Measurements from ENCODE around the gene ZNF346. TPM values are rescaled to one million over a fixed set of nuclear protein-coding genes. Genes with fewer than 3 reads are reported as not detected.

Gene ZNF346
- total and polyA plus RNA-seq, 2 of the 13 experiments (the other 11 are each of a cell fraction or from before 2014, with no cell fraction given): 8.6 to 19.4 TPM

DNA sequence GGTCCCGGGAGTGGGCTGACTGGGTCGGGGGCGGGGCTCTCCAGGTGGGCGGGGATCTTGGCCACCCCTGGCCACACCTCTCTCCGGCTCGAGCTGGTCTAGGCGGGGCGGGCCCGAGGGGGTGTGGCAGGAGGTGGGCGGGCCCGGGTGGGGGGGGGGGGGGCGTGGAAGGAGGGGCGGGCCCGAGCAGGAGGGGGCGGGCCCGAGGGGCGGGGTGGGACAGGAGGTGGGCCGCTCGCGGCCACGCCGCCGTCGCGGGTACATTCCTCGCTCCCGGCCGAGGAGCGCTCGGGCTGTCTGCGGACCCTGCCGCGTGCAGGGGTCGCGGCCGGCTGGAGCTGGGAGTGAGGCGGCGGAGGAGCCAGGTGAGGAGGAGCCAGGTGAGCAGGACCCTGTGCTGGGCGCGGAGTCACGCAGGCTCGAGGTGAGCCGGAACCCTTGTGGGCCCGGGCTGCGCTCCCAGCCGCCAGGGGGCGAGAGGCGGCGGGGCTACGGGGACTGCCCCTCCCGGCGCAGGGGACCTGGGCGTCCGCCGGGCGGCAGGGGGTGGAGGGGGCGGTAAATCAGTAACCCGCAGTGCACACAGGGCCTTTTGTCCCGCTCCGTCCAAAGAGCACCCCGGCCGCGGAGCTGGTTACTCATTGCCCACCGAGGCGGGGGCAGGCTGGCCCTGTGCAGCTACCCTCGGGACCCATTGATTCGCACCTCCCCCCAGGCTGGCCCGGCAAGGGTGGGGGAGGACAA is 64.3 kb downstream of the ZNF346 start, which contains the start of gene FGFR4 (continued):
- TF ChIP-seq, protein P1, sequence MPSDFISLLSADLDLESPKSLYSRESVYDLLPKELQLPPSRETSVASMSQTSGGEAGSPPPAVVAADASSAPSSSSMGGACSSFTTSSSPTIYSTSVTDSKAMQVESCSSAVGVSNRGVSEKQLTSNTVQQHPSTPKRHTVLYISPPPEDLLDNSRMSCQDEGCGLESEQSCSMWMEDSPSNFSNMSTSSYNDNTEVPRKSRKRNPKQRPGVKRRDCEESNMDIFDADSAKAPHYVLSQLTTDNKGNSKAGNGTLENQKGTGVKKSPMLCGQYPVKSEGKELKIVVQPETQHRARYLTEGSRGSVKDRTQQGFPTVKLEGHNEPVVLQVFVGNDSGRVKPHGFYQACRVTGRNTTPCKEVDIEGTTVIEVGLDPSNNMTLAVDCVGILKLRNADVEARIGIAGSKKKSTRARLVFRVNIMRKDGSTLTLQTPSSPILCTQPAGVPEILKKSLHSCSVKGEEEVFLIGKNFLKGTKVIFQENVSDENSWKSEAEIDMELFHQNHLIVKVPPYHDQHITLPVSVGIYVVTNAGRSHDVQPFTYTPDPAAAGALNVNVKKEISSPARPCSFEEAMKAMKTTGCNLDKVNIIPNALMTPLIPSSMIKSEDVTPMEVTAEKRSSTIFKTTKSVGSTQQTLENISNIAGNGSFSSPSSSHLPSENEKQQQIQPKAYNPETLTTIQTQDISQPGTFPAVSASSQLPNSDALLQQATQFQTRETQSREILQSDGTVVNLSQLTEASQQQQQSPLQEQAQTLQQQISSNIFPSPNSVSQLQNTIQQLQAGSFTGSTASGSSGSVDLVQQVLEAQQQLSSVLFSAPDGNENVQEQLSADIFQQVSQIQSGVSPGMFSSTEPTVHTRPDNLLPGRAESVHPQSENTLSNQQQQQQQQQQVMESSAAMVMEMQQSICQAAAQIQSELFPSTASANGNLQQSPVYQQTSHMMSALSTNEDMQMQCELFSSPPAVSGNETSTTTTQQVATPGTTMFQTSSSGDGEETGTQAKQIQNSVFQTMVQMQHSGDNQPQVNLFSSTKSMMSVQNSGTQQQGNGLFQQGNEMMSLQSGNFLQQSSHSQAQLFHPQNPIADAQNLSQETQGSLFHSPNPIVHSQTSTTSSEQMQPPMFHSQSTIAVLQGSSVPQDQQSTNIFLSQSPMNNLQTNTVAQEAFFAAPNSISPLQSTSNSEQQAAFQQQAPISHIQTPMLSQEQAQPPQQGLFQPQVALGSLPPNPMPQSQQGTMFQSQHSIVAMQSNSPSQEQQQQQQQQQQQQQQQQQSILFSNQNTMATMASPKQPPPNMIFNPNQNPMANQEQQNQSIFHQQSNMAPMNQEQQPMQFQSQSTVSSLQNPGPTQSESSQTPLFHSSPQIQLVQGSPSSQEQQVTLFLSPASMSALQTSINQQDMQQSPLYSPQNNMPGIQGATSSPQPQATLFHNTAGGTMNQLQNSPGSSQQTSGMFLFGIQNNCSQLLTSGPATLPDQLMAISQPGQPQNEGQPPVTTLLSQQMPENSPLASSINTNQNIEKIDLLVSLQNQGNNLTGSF (CRISPR knock-in tag; IDR thresholded peaks at IDR 0.05): 0 out of 2 replicates have a peak, but pooled peaks have one; percentile 33
- no peak; the same call in 1 of the 2 replicates for TF ChIP-seq ZNF782 (CRISPR knock-in tag; IDR thresholded peaks at IDR 0.05; ENCODE audit: borderline replicate concordance)
- peak; percentile 70; the same call in 1 of the 2 replicates for TF ChIP-seq CREB3 (CRISPR knock-in tag; IDR thresholded peaks at IDR 0.05)
- peak; percentile 90 for TF ChIP-seq ZNF574 (CRISPR knock-in tag; IDR thresholded peaks at IDR 0.05)
- TF ChIP-seq MED13 (CRISPR knock-in tag; IDR thresholded peaks at IDR 0.05): peak; percentile 92; the same call in 1 of the 2 replicates
- no peak for TF ChIP-seq KLF9 (CRISPR knock-in tag; IDR thresholded peaks at IDR 0.05; ENCODE audit: low read depth)
- peak; percentile 72; the same call in 1 of the 2 replicates for TF ChIP-seq PHF21A (CRISPR knock-in tag; IDR thresholded peaks at IDR 0.05)
- no peak for TF ChIP-seq ZKSCAN5 (CRISPR knock-in tag; IDR thresholded peaks at IDR 0.05)
- peak; percentile 71; the same call in 1 of the 2 replicates for TF ChIP-seq THRA (CRISPR knock-in tag; IDR thresholded peaks at IDR 0.05; ENCODE audit: borderline replicate concordance)
- TF ChIP-seq THAP11 (CRISPR knock-in tag; IDR thresholded peaks at IDR 0.05): peak; percentile 62
- TF ChIP-seq PAX8 (CRISPR knock-in tag; IDR thresholded peaks at IDR 0.05; ENCODE audit: borderline replicate concordance): no peak
- TF ChIP-seq, protein P2, sequence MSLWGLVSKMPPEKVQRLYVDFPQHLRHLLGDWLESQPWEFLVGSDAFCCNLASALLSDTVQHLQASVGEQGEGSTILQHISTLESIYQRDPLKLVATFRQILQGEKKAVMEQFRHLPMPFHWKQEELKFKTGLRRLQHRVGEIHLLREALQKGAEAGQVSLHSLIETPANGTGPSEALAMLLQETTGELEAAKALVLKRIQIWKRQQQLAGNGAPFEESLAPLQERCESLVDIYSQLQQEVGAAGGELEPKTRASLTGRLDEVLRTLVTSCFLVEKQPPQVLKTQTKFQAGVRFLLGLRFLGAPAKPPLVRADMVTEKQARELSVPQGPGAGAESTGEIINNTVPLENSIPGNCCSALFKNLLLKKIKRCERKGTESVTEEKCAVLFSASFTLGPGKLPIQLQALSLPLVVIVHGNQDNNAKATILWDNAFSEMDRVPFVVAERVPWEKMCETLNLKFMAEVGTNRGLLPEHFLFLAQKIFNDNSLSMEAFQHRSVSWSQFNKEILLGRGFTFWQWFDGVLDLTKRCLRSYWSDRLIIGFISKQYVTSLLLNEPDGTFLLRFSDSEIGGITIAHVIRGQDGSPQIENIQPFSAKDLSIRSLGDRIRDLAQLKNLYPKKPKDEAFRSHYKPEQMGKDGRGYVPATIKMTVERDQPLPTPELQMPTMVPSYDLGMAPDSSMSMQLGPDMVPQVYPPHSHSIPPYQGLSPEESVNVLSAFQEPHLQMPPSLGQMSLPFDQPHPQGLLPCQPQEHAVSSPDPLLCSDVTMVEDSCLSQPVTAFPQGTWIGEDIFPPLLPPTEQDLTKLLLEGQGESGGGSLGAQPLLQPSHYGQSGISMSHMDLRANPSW (CRISPR knock-in tag; IDR thresholded peaks at IDR 0.05; ENCODE audit: borderline replicate concordance): no peak
- TF ChIP-seq ZKSCAN8 (CRISPR knock-in tag; IDR thresholded peaks at IDR 0.05; ENCODE audit: borderline replicate concordance): no peak
- no peak for TF ChIP-seq MAFF (IDR thresholded peaks at IDR 0.05; ENCODE audit: low read depth, low read length)
- no peak; the same call in 1 of the 2 replicates for TF ChIP-seq CBX5 (CRISPR knock-in tag; IDR thresholded peaks at IDR 0.05; ENCODE audit: borderline replicate concordance)
